Adrenal gland (tissue), 12 donors: ENCODE results near the gene DOK6. TPM values are rescaled to one million over a fixed set of nuclear protein-coding genes. Genes with fewer than 3 reads are reported as not detected.

Source experiments
- DNase-seq, 7 donors: peaks; one replicate each; pipeline ENCODE4 v3.0.0-alpha.2; 2019 to 2020
- H3K27ac ChIP-seq, 5 donors: fragments of 200-600 bp; sonication (generic) in 4 of 5; 1 replicate in 3 of 5; 2 replicates in 2 of 5; pipeline versions ENCODE4 v1.5.1 to v1.8.0; 2016 to 2020; ENCODE audit warnings: mild to moderate bottlenecking in 1 of 5
- H3K27me3 ChIP-seq: fragments of 200-600 bp; 2 replicates; pipeline ENCODE4 v1.8.0; 2021
- H3K36me3 ChIP-seq, 2 donors: fragments of 200-600 bp; replicated peaks in 1 of 2; 1 replicate in 1 of 2; 2 replicates in 1 of 2; pipeline versions ENCODE4 v1.5.1 to v1.8.0; 2018 to 2022
- H3K4me1 ChIP-seq, 2 donors: fragments of 200-600 bp; replicated peaks in 1 of 2; 1 replicate in 1 of 2; 2 replicates in 1 of 2; pipeline versions ENCODE4 v1.5.1 to v1.8.0; 2018 to 2021
- H3K4me3 ChIP-seq, 4 donors: fragments of 200-600 bp; sonication (generic) in 3 of 4; one replicate each; pipeline ENCODE4 v1.5.1; 2016 to 2018
- H3K9me3 ChIP-seq, 3 donors: fragments of 200-600 bp; sonication (generic) in 1 of 3; replicated peaks in 1 of 3; 1 replicate in 2 of 3; 2 replicates in 1 of 3; pipeline versions ENCODE4 v1.5.1 to v1.8.0; 2016 to 2021
- CTCF ChIP-seq, 6 experiments: fragments of 450-650 bp in 4 of 6; fragments of 200-600 bp in 2 of 6; sonication (generic) in 1 of 6; IDR thresholded peaks; 1 replicate in 5 of 6; 2 replicates in 1 of 6; pipeline versions ENCODE4 v1.5.1 to v1.8.0; 2016 to 2021; ENCODE audit warnings: antibody characterized with exemption in 6 of 6, mild to moderate bottlenecking in 2 of 6, moderate library complexity in 1 of 6
- POLR2A ChIP-seq, 2 donors: fragments of 450-650 bp; IDR thresholded peaks; one replicate each; pipeline ENCODE4 v1.6.1; 2017; ENCODE audit warnings: antibody characterized with exemption in 2 of 2, mild to moderate bottlenecking in 2 of 2, moderate library complexity in 1 of 2
- WGBS, 4 donors: extraction: QIAGEN DNeasy Blood & Tissue Kit in 2 of 4; methylation state at CpG; one replicate each; pipeline versions ENCODE4 v1.1.5 to v1.1.7; 2013 to 2017; 5-methylcytosine and 5-hydroxymethylcytosine counted together
- intact Hi-C, 2 donors: fragments of 100-400 bp; cut with DNase I; formaldehyde crosslinking; loops; one replicate each; pipeline versions ENCODE4 v1.14.1 to v1.15.0; 2022 to 2023
- polyA plus RNA-seq, 3 donors: library from polyadenylated mRNA; stranded (reverse); fragments of 200-250 nt in 2 of 3; fragments of 350-450 nt in 1 of 3; fragmentation: Illumina TruSeq in 1 of 3; extraction: RNeasy Lipid Tissue Mini Kit (QIAGEN cat#74804) in 1 of 3; gene quantifications; one replicate each; pipeline ENCODE4 v1.2.3, GENCODE V29; 2013 to 2014
- total RNA-seq, 9 donors: library from RNA; depleted of rRNA in 4 of 9; stranded (reverse); fragments of >200 nt in 4 of 9; fragments of 120-200 nt in 1 of 9; fragmentation: NEBNext Ultra II Directional in 1 of 9; extraction: Animal tissue kit (Norgen Biotek cat#: 25700) in 1 of 9; gene quantifications; one replicate each; pipeline versions ENCODE4 v1.1.0 to v1.2.4, GENCODE V29; 2013 to 2023
- donor health status: healthy with polysubstance abuse.
- donor health status: Bipolar disorder and iron deficiency.
- donor health status: DM: yes; HTN: yes; CAD: no.
- donor health status: DM: no; HTN: no; CAD: no.
- donor health status: DM: no; HTN: no; CAD: no.
- donor health status: DM: yes; HTN: yes; CAD: no.

Gene DOK6
- total and polyA plus RNA-seq, 12 donors: 0.24 to 4.5 (median 0.76) TPM

DNA sequence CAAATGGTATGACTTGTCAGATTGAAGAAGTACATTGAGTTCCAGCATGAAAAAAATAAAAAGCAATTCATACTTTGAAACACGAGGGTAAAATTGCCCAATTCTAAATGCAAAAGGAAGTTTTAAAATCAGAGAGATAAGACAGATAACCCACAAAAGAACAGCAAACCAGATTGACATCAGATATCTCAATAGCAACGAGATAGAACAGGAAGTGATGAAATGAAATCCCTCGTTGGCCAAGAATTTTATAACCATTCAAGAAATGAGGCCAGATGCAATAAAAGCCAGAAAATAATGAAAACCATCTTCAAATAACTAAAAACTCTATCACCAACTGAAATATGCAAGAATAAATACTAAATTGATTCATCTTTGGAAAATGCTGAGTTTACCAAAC lies 374.1 kb downstream of the DOK6 start:
- WGBS, 4 donors: 26 to 49% (median 32%) methylated on average over 3 of the region's 3 CpGs
- H3K4me1 ChIP-seq: no peaks in the 10 kb centered on the region
- H3K36me3 ChIP-seq: no peaks in the 10 kb centered on the region
- no peak for DNase-seq
- no peak for TF ChIP-seq CTCF (IDR thresholded peaks at IDR 0.05)
- no peak for TF ChIP-seq POLR2A (IDR thresholded peaks at IDR 0.05)
- no peaks in the 10 kb centered on the region for H3K9me3 ChIP-seq
- H3K27me3 ChIP-seq: no peaks in the 10 kb centered on the region
- H3K27ac ChIP-seq: no peak overlapping the region
- H3K4me3 ChIP-seq: no peak overlapping the region
- intact Hi-C loops: no loop called here

DNA sequence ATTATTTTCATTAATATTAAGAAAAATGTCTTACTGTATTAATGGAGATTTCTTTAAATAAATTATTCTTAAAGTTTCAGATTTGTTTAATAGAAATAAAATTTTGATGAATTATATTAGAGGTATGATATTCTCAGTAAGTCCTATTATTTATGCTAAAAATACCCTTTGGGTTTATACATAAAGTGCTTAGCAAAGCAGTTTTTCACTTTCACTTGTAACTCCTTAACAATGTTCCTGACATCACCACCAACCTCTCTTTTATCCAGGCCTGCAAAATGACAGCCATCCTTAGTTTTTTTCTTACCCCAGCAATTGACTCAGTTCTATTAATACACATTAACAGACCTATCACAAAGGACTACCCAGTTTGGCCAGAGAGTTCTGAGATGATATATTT lies 376.6 kb downstream of the DOK6 start:
- H3K4me1 ChIP-seq: no peaks in the 10 kb centered on the region
- no peak for TF ChIP-seq POLR2A (IDR thresholded peaks at IDR 0.05)
- TF ChIP-seq CTCF (IDR thresholded peaks at IDR 0.05): no peak
- no peaks in the 10 kb centered on the region for H3K9me3 ChIP-seq
- DNase-seq: no peak
- no peak overlapping the region for H3K4me3 ChIP-seq
- no peak overlapping the region for H3K27ac ChIP-seq
- H3K36me3 ChIP-seq: no peaks in the 10 kb centered on the region
- intact Hi-C loops: no loop called here
- H3K27me3 ChIP-seq: no peaks in the 10 kb centered on the region

GRCh38 chr18:69778680-69779079 lies 378.0 kb downstream of the DOK6 start:
- Histone ChIP-seq H3K27ac (no peak overlapping the region), H3K27me3 (no peaks in the 10 kb centered on the region), H3K4me1 (no peaks in the 10 kb centered on the region), H3K4me3 (no peak overlapping the region), H3K9me3 (no peaks in the 10 kb centered on the region), H3K36me3 (no peaks in the 10 kb centered on the region)
- no peak for TF ChIP-seq POLR2A (IDR thresholded peaks at IDR 0.05)
- no peak for TF ChIP-seq CTCF (IDR thresholded peaks at IDR 0.05)
- WGBS, 4 donors: 88 to 94% (median 91%) methylated on average over 1 of the region's 1 CpG
- no peak for DNase-seq
- intact Hi-C loops: no loop called here

- Histone ChIP-seq H3K36me3 (no peaks in the 10 kb centered on the region), H3K9me3 (no peaks in the 10 kb centered on the region), H3K27ac (no peak overlapping the region), H3K4me3 (no peak overlapping the region), H3K4me1 (no peaks in the 10 kb centered on the region), H3K27me3 (no peaks in the 10 kb centered on the region)
- intact Hi-C loops: no loop called here
- TF ChIP-seq CTCF (IDR thresholded peaks at IDR 0.05): no peak
- no peak for TF ChIP-seq POLR2A (IDR thresholded peaks at IDR 0.05)
- 73 to 84% (median 77%) methylated on average over 3 of the region's 3 CpGs for WGBS, 4 donors
- DNase-seq: no peak
These were observed 380.2 kb downstream of the DOK6 start for GRCh38 chr18:69780851-69781250.
